Ramos (cell line): ENCODE data around the gene MCFD2.

Experiments
- in situ Hi-C: fragments of 300-500 bp; cut with MboI; formaldehyde crosslinking; loops from one replicate; pipeline ENCODE4 v1.14.3; 2022; ENCODE audit warnings: low sequenced_read_pairs; ENCODE audit not compliant: unreplicated experiment

Gene MCFD2

DNA sequence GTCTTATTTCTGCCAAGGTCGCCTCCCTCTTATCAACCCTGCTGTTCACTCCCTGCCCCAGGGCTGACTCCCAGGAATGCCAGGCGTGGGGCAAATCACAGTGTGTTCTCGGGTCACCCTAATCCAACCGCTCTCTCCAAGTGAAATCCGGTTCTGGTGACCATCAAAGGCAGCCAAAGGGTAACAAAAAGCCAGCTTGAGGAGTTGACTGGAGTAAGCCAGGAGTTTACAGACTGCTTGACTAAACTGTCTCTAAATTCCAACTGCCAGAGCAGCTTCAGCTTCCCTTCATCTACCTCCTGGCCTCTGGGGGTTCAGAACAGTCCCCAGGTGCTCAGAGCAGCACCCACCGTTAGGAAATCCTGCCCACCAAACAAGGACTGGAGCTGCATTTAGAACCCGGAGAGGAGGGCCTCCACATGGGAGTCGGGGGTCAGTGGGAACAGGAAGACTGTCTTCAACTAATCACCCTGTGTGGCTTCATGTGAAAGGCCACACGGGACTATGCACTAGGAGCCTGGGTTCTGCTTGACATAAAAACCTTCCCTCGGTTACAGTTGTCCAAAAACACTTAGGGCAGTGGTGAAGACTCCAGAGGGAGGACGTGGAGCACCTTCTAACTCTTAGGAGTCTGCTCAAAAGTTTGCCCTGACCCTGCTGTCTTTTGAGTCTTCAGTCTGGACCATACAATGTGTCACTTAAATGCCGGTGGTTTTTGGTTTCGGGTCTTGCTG is 24.2 kb upstream of the MCFD2 start:
- in situ Hi-C loops: no loop called here

DNA sequence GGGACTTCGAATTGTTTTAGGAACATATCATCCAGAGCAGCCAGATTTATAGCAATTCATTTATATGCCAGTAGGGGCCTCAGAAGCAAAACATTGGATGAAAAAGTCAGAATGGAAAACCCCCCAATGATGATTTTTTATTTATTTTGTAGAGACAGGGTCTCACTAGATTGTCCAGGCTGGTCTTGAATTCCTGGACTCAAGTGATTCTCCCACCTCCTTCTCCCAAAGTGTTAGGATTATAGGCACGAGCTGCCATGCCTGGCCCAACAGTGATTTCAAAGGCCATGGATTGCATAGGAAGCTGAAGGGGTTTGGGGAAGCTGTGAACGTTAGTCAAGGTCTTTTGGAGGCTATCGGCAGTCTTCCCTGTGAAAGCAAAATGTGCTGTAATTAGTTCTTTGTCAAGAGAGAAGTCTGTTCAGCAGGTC is 21.9 kb upstream of the MCFD2 start:
- in situ Hi-C loops: no loop called here

DNA sequence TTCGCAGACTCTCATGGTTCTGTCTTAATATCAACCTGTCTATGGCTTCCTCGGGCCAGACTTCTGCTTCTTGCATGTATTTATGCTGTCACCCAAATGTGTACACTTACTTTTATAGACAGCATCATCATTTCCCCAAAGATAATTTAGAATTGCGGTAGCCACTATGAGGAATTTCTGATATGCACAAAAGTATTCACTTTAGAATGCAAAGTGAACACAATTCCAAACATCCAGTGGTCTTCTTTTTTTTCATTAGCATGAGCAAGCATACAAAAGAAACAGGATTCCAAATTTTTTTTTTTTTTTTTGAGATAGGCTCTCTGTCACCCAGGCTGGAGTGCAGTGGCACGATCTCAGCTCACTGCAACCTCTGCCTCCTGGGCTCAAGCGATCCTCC is 21.0 kb upstream of the MCFD2 start:
- in situ Hi-C loops: no loop called here

DNA sequence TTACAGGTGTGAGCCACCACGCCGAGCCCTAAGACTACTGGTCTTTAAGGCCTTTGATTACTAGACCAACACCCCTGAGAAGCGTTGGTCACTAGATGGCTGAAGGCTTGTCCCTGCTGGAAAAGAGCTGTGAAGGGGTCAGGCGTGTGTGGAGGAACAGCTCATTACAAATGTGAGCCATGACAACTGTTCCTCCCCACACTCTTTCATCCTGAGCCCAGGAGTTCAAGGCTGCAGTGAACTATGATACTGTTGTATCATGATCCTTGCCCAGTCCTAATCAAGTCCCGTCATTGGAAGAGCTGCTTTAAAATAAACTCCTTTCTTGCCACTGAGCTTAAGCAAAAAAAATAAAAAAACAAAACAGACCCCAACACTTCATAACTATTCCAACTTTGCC is 19.5 kb upstream of the MCFD2 start:
- in situ Hi-C loops: no loop called here

DNA sequence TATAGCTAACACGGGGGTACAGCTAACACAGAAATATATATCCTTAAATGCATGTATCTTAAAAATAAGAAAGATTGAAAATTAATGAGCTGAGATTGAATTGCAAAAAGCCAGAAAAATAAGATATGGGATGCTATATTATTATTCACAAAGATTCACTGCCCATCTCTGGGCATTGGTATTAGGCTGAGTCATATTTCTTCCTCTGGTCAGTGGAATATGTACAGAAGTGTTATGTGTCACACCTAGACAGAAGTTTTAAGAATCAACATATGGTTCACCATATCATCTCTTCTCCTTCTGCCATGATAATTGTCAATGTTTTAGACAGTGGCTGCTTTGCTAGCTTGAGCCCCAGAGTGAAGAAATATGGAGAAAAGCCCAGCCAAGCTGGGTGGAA is 14.0 kb upstream of the MCFD2 start:
- in situ Hi-C loops: no loop called here

DNA sequence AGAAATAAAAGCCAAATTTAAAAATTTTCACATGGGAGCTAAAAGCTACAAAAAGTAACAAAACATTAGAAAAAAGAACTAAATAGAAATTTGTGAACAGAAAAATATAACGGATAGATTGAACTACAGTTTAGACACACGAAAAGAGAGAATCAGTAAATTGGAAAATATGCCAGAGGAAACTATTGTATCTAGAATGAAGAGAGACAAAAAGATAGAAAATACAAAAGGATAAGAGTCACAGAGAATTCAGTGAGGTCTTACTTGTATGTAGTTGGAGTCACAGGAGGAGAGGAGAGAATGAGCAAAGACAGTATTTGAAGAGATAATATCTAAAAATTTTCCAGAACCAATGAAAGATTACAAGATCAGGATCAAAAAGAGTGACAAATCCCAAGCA is 11.3 kb upstream of the MCFD2 start:
- in situ Hi-C loops: no loop called here

DNA sequence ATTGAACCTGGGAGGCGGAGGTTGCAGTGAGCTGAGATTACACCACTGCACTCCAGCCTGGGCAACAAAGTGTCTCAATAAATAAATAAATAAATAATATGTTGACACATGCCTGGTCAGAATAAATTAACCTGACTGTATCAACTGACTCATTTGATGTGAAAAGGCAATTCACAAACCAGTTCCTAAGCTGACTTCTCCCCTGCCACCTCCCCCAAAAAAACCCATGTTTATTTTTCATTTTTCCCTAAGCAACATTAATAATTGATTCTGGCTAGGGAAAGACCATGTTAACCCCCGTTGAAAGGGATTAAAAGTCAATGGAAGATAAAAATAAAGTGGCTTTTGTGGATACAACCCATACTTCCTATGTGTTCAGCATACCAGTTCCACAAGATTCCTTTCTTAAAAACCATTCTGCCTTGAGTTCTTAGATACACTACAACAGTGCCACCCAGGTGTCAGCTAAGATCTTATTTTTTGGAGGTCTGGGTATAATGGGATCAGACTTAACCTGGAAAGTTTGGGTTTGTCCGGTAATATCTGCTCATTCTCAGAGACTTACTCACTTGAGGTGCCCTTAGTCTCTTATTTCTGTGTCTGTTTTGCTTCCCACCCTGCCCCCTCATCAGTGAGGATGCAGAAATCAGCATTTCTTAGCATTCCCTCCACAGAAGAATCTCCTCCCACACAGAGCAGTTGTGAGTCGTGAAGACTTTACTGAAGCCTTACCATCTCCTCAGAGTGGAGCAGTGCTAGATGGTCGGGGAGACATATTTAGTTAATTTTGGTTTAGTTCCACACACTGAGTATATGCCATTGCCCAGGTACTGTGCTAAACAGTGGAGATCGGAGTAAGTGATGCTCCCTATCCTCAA is 10.1 kb upstream of the MCFD2 start:
- in situ Hi-C loops: no loop called here

DNA sequence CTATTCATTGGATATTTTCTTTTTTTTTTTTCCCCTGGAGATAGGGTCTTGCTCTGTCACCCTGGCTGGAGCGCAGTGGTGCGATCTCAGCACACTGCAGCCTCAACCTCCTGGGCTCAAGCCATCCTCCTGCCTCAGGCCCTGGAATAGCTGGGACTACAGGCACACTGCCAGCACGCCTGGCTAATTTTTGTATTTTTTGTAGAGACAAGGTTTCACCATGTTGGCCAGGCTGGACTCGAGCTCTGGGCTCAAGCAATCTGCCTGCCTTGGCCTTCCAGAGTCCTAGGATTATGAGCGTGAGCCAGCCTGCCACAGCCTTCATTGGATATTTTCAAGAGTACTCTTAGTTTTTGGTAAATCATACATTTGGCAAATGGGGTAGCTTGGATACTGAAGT is 9.0 kb upstream of the MCFD2 start:
- in situ Hi-C loops: no loop called here

DNA sequence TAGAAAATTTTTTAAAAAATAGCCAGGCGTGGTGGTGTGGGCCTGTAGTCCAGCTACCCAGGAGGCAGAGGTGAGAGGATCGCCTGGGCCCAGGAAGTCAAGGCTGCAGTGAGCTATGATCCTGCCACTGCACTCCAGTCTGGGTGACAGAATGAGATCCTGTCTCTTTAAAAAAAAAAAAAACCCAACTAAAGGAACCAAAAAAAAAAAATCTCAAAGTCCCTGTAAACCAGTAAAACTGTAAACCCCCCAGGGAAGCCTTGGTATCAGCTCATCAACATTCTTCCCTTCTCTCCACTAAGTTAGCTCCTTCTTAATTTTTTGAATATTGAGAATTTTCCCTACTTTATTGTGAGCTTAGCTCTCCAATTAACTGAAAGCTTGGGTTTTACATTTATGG is 8.4 kb upstream of the MCFD2 start:
- in situ Hi-C loops: no loop called here

DNA sequence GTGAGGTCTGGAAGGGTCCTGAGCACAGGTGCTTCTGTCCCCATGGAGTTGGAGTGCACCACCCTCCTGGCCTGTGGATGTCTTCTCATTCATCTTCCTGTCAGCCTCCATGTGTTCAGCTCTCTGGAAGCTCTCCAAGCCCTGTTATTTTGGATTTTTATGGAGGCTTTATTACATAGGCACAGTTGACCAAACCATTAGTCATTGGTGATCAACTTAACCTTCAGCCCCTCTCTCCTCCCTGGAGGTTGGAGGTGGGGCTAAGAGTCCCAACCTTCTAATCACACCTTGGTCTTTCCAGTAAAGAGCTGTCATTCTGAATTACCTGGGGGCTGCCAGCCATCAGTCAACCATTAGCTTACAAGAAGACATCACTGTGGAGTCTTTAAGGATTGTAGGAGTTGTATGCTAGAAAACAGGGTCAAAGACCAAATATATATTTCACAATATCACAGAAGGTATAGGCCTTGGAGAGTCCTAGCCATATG is 7.5 kb upstream of the MCFD2 start:
- in situ Hi-C loops: no loop called here

DNA sequence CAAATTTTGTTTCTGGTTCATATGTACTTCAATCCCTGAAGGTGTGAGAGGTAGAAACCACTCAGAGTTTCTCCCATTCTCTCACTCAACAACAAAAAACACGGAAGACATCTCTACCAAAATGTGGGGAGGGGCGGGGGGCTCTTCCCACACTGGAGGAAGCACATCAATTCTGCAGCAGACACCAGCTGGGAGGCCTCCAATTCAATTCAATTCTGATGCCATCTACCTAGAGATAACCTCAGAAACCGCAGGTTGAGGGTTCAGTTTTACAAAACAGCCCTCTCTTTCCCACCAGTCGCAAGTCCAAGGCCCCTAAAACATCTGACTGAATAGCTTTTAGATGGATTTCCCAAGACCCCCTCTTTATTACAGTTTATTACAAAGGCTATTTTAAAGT is 7.0 kb upstream of the MCFD2 start:
- in situ Hi-C loops: no loop called here

DNA sequence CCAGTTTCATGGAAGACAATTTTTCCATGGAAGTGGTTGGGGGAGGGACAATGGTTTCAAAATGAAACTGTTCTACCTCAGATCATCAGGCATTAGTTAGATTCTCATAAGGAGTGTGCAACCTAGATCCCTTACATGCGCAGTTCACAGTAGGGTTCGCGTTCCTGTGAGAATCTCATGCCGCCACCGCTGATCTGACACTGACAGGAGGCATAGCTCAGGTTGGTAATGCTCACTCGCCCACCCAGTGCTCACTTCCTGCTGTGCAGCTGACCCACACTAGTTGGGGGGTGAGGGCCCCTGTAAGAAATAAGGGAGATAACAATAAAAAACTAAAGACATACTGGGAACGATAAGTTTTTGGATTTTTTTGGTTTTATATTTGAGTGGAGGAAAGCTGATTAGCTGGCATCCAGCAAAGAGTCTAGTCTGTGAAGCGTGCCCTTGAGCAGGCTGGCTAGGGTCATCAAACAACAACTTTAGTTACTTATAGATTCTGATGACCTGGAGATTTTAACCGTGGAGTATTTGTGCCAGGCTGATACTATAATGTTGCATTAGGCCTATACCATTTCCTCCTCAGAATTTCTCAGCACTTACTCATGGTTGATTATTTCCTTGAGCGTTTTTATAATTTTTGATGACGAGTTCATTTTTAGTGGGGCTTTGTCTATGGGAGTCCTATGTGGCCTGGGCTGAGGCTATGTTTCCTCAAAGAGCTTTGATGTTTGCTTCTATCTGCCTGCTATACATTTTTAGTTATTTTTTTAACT is 6.3 kb upstream of the MCFD2 start:
- in situ Hi-C loops: no loop called here

DNA sequence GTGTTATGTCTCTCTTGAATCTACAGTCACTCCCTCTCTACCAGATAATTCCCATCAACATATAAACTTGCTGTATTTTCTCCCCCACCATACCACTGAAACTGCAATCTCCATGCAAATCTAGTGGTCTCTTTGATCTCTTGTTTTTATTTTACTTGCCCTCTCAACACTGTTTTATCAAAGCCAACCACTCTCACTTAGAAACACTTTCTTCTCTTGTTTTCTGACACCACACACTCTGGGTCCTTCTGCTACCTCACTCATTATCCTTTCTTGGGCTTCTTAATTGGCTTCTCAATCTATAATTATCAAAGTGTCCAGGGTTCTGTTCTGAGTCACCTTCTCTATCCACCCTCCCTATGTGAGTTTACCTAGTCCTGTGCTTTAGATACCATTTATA is 2.0 kb upstream of the MCFD2 start:
- in situ Hi-C loops: no loop called here

DNA sequence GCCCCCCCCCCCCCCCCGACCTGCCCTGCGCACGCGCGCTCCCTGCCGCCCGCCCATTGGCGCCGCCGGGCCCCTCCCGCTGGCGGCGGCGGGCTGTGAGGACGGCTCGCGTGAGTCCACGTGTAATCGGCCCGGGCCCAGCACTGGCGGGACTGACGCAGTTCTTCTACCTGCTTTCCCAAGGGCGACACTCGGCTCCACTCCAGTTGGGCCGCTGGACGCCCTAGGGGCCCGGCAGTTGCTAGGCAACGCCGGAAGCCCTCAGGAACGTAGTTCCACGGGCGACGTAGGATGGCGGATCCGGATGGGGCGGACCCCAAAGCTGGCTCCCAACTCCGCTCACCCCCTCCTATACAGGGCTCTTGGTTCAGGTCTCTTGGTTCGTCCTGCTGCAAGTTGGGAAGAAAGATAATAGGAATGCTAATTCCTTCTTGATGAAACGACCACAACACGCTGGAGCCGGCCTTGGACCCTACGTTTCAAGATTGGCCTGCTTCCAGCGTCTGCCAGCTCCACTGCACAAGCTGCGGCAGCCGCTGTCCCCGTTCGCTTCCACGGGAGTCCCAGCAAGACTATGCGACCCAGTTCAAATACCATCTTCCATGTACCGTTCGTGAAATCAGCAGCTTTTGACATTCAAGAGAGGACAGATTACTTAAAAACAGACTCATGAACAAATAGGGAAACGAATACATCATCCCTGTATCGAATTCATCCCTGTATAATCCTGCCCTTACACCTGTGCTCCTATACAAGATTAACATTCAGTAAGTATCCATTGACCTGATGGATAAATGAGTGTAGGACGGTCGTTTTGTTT is 415 bp upstream of the MCFD2 start:
- in situ Hi-C loops: no loop called here

DNA sequence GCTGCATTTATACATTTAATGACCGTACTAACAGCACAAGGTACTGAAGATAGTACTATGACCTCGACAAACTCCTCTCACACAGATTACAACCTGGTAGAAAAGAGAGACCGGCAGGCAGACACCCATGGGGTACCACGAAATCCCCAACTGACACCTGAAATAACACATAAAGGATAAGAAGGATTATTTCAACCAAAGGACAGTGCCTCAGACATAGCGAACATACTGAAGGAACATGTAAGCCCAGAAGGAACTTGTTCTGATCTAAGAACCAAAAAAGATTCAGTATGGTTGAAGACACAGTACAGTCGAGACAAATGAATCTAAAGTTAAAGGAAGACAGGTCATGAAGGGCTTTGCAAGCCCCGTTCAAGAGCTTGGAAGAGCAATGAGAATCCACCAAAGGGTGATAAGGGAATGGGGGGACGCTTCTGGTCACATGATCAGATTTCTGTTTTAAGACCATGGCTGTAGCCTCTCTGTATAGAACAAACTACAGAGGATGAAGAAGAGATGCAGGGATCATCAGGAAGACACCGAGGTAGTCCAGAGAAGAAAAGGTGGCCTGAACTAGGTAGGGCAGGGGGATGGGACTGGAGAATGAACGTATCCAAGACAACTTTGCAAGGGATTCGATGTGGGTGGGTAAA is 902 bp downstream of the MCFD2 start:
- in situ Hi-C loops: no loop called here

DNA sequence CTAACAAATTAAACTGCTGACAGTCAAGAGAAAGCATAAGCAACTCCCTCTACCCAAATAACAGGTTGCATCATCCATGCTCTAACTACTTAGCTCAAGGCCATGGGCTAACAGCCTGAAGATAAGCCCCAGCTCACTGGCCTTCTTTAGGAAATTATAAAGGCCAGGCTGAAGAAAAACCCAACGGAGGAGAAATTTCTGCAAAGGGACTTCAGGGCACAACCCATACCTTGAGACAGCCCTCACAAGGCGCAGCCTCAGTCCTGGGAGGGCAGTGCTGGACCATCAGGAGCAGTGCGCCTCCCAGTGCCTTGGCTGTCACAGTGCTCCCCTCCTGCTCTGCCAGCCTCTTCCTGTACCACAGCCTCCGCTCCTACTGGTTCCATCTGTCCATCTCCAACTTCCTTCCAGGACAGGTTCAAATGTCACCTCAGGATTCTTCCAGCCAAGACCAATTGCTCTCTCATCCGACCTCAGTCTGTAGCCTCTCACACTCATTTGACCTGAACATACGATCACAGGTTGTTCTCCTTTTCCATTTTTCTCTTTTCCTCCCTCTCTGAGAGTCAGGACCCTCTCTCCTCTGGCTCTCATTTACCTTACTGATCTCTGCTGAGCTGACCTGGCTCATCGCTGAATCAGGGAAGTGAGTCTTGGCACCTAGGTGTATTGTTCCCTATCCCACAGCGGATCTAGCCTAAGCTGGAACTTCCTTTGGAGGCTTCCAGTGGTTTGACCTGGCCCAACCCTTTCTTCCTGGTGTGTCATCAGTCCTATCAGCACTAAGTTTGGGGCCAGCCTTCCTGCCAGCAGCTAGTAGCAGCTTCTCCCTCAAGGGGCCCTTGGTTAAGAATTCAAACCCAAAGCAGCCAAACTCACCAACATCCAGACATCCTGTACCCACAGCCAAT is 1.9 kb downstream of the MCFD2 start:
- in situ Hi-C loops: no loop called here

DNA sequence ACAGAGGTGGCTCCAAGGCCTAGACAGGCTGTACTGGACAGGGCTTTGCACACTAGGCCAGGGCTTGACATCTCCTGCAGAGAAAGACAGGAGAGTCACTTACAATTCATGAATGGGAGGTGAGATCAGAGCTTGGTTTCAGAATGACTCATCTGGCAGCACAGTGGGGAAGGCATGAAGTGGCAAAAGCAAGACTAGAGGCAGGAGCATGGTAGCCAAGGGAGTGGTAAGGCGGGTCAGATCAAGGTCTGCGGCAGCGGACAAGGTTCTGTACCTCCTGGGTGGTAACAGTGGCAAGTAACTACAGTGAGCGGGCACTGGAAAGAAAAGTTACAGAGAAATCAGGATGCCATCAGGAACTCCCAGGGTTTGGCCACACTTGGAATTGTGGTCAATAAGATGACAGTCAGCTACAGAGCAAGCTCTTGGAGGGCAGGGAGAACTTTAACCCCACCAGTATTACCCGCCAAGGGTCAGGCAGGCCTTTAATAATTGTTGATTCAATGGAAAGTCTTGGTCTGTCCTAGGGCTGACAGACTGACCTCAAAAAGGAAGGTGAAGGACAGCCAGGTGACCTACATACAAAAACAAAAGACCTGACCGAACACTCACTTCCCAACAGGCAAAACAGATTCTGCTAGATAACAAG is 5.7 kb downstream of the MCFD2 start:
- in situ Hi-C loops: no loop called here

DNA sequence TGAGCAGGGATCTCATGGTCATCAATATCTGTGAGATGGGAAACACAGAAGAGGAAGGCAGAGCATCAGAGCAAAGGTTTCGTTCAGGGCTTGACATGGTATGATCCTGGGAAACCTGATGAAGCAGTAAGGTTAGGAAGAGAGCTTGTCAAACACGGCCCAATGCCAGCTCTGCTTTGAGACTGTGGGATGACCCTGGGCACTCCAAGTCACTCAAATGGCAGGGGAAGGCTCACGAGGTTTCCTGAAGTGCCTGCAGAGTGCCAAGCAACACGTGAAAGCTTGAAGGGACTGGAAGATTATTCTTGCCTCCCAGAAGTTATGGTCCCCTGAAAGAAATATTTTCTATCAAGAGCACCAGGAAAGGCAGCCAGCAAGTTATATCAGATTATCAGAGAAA is 6.5 kb downstream of the MCFD2 start:
- in situ Hi-C loops: no loop called here
